Prostate gland (tissue), 2 donors: ENCODE data around the gene MDH1. TPM values are rescaled to one million over a fixed set of nuclear protein-coding genes. Genes with fewer than 3 reads are reported as not detected.

Source experiments
- DNase-seq: peaks from one replicate; pipeline ENCODE4 v3.0.0-alpha.2; 2019; ENCODE audit warnings: low spot score
- H3K27ac ChIP-seq, 2 donors: fragments of 200-600 bp; sonication (generic); 2 replicates each; pipeline ENCODE4 v1.5.1; 2017 to 2019
- H3K27me3 ChIP-seq: fragments of 200-600 bp; sonication (generic); replicated peaks from 2 replicates; pipeline ENCODE4 v1.5.1; 2019; ENCODE audit not compliant: insufficient read depth
- H3K36me3 ChIP-seq, 2 donors: fragments of 200-600 bp; sonication (generic); 1 replicate in 1 of 2; 2 replicates in 1 of 2; pipeline versions ENCODE4 v1.5.1 to v1.8.1; 2017 to 2019
- H3K4me1 ChIP-seq: fragments of 200-600 bp; sonication (generic); replicated peaks from 2 replicates; pipeline ENCODE4 v1.5.1; 2019
- H3K4me3 ChIP-seq, 2 donors: fragments of 200-600 bp; sonication (generic); 2 replicates each; pipeline ENCODE4 v1.5.1; 2017 to 2019
- H3K9me3 ChIP-seq: fragments of 200-600 bp; sonication (generic); 2 replicates; pipeline ENCODE4 v1.5.1; 2017
- POLR2A ChIP-seq: fragments of 450-650 bp; IDR thresholded peaks from one replicate; pipeline ENCODE4 v1.6.1; 2016; ENCODE audit warnings: antibody characterized with exemption, mild to moderate bottlenecking
- POLR2AphosphoS5 ChIP-seq: sonication (generic); formaldehyde crosslinking; IDR thresholded peaks from one replicate; pipeline ENCODE4 v1.6.1; 2017; ENCODE audit warnings: antibody characterized with exemption
- WGBS: methylation state at CpG from one replicate; pipeline ENCODE4 v1.1.5; 2018; 5-methylcytosine and 5-hydroxymethylcytosine counted together
- intact Hi-C: fragments of 100-400 bp; cut with DNase I; formaldehyde crosslinking; loops from one replicate; pipeline ENCODE4 v1.14.2; 2022
- total RNA-seq, 2 donors: library from RNA; depleted of rRNA; stranded (reverse); fragments of >200 nt; gene quantifications; one replicate each; pipeline ENCODE4 v1.1.0, GENCODE V29; 2016
- TF ChIP-seq, protein P1 (sequence below), 4 experiments: fragments of 200-600 bp in 2 of 4; fragments of 450-650 bp in 2 of 4; sonication (generic) in 2 of 4; IDR thresholded peaks; 1 replicate in 3 of 4; 2 replicates in 1 of 4; pipeline ENCODE4 v1.5.1; 2016 to 2019; ENCODE audit warnings: antibody characterized with exemption in 4 of 4, mild to moderate bottlenecking in 2 of 4, moderate library complexity in 2 of 4

The MDH1 gene
- total RNA-seq, 2 donors from 2014 or later, result 120 to 160 TPM

DNA sequence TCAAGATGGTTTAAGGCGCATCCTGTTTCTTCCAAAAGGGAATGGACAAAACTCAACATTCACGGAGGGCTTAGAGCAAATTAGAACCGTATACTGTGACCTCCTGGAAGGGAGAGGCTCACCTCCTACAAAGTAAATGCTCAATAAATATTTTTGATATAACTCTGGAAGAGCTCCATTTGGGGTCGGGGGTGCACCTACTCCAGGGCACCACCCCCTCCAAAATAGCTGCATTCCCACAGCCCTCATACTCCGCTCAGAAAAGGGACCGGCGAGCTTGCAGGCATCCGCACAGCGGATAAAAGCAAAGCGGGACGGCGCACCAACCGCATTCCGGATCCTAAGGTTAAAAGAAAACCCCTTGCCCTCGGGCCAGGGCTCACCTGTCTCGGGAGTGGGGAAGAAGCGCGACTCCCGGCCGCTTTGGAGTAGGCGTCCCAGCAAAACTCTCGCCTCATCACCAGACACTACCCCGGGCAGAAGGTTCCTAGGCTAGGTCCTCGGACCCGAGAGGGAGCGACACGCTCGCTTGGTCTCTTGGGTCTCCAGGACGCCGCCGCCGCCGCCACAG lies 864 bp upstream of the MDH1 start:
- TF ChIP-seq, protein P1, sequence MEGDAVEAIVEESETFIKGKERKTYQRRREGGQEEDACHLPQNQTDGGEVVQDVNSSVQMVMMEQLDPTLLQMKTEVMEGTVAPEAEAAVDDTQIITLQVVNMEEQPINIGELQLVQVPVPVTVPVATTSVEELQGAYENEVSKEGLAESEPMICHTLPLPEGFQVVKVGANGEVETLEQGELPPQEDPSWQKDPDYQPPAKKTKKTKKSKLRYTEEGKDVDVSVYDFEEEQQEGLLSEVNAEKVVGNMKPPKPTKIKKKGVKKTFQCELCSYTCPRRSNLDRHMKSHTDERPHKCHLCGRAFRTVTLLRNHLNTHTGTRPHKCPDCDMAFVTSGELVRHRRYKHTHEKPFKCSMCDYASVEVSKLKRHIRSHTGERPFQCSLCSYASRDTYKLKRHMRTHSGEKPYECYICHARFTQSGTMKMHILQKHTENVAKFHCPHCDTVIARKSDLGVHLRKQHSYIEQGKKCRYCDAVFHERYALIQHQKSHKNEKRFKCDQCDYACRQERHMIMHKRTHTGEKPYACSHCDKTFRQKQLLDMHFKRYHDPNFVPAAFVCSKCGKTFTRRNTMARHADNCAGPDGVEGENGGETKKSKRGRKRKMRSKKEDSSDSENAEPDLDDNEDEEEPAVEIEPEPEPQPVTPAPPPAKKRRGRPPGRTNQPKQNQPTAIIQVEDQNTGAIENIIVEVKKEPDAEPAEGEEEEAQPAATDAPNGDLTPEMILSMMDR (IDR thresholded peaks at IDR 0.05), result no peak
- no peak for TF ChIP-seq POLR2AphosphoS5
- TF ChIP-seq POLR2A, result no peak
- no peaks in the 10 kb centered on the region for H3K36me3 ChIP-seq
- no peaks in the 10 kb centered on the region for H3K9me3 ChIP-seq
- peak overlapping the region; percentile 77 to 80 for H3K4me3 ChIP-seq
- no peaks in the 10 kb centered on the region for H3K4me1 ChIP-seq
- intact Hi-C loops, result no loop called here
- H3K27ac ChIP-seq, result peak overlapping the region; percentile 82 to 85
- no peak for DNase-seq
- no peaks in the 10 kb centered on the region for H3K27me3 ChIP-seq
- under 1% methylated on average over 26 of the region's 33 CpGs for WGBS

GRCh38 chr2:63589148-63589958 lies 590 bp downstream of the MDH1 start:
- no peaks in the 10 kb centered on the region for H3K36me3 ChIP-seq
- H3K4me3 ChIP-seq, result peak overlapping the region; percentile 77 to 80
- no peaks in the 10 kb centered on the region for H3K4me1 ChIP-seq
- intact Hi-C loops, result no loop called here
- DNase-seq, result no peak
- H3K27me3 ChIP-seq, result no peaks in the 10 kb centered on the region
- no peak for TF ChIP-seq POLR2A
- no peak for TF ChIP-seq POLR2AphosphoS5
- TF ChIP-seq, protein P1 (IDR thresholded peaks at IDR 0.05), result no peak
- 5% methylated on average over 26 of the region's 26 CpGs for WGBS
- H3K27ac ChIP-seq, result peak overlapping the region; percentile 82 to 85
- no peaks in the 10 kb centered on the region for H3K9me3 ChIP-seq

- Histone ChIP-seq H3K4me3 (no peak overlapping the region), H3K4me1 (no peaks in the 10 kb centered on the region), H3K9me3 (no peaks in the 10 kb centered on the region), H3K27me3 (no peaks in the 10 kb centered on the region), H3K36me3 (no peaks in the 10 kb centered on the region), H3K27ac (no peak overlapping the region)
- WGBS, result 58% methylated on average over 3 of the region's 3 CpGs
- TF ChIP-seq, protein P1 (IDR thresholded peaks at IDR 0.05), result no peak
- TF ChIP-seq POLR2AphosphoS5, result no peak
- TF ChIP-seq POLR2A, result no peak
- DNase-seq, result peak; percentile 10
- intact Hi-C loops, result no loop called here
Observed at GRCh38 chr2:63590626-63591408, 2.1 kb downstream of the MDH1 start.

DNA sequence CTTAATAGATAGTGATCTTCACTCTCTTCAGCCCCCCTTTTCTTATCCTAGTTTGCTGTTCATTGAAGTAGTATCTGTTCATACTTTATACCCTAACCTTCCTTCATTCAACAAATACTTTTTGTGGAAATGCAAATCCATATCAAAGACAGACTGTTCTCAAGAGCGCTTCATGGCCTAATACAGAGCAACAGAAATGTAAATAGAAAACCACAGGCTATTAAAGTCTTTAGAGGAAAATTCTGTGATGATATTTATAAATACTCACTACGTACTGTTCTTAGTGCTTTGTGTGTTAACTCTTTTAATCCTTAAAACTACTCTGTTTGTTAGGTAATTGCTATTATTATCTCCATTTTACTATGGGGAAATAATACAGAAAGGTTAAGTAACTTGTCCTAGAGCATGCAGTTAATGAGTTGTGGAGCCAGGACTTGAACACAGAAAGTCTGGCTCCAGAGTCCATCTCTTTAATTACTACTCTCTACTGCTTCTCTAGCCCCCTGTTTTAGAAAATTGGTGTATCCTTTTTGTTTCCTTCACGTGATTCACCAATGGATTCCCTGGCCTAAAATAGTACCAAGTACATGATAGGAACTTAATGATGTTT lies 2.9 kb downstream of the MDH1 start:
- Histone ChIP-seq H3K4me1 (no peaks in the 10 kb centered on the region), H3K27me3 (no peaks in the 10 kb centered on the region), H3K27ac (no peak overlapping the region), H3K36me3 (no peaks in the 10 kb centered on the region), H3K9me3 (no peaks in the 10 kb centered on the region), H3K4me3 (no peak overlapping the region)
- TF ChIP-seq POLR2A (no peak), POLR2AphosphoS5 (no peak)
- TF ChIP-seq, protein P1 (IDR thresholded peaks at IDR 0.05), result no peak
- 69% methylated on average over 3 of the region's 3 CpGs for WGBS
- intact Hi-C loops, result no loop called here
- DNase-seq, result no peak
